Uterus (tissue), 2 donors: ENCODE measurements around the gene LMNA.

Experiments
- POLR2A ChIP-seq, 2 donors: fragments of 450-650 bp; IDR thresholded peaks; one replicate each; pipeline ENCODE4 v1.6.1; 2016; ENCODE audit warnings: antibody characterized with exemption in 2 of 2, mild to moderate bottlenecking in 1 of 2, moderate library complexity in 1 of 2
- TF ChIP-seq, protein P1 (sequence below), 4 experiments: fragments of 200-600 bp in 2 of 4; fragments of 450-650 bp in 2 of 4; sonication (generic) in 2 of 4; IDR thresholded peaks; one replicate each; pipeline ENCODE4 v1.5.1; 2016 to 2019; ENCODE audit warnings: antibody characterized with exemption in 4 of 4, mild to moderate bottlenecking in 2 of 4, moderate library complexity in 1 of 4

DNA sequence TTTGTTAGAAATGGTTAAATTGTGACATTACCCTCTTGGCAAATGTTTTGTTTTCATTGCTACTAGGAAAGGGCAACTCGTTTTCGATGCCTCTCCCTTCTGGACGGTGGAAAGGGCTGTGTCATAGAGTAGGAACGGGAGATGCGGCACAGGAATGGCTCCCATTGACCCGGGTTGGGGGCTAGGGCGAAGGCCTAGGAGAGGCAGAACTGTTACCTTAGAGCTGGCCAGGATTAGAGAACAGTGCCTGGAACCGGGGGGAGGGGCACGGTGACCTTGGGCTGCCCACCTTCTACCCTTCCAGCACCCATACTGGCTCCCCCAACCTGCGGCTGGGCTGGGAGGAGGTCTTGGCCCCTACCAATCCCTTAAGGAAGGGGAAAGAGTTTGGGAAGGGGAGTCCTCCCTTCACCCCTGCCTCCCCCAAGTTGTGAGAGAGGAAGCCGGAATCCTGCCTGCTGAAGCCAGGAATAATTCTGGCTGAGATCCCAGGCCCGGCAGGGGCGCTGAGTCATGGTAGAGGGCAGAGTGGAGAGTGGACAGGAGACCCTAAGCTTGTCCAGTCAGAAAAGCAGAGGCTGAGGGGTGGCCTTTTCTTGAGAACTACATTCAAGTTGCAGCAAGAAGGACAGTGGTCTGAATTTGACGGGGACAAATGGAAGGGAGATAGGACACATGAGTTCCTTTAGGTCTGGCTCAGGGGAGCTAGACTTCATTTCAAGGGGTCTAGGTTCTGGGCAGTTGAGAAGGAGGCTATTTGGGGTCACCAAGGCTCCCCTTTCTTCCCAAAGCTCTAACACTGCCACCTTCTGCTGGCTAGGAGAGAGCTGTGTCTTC lies 8.2 kb downstream of the LMNA start:
- TF ChIP-seq POLR2A (IDR thresholded peaks at IDR 0.05) = peak in 1 of 2 donors; percentile 40
- TF ChIP-seq, protein P1, sequence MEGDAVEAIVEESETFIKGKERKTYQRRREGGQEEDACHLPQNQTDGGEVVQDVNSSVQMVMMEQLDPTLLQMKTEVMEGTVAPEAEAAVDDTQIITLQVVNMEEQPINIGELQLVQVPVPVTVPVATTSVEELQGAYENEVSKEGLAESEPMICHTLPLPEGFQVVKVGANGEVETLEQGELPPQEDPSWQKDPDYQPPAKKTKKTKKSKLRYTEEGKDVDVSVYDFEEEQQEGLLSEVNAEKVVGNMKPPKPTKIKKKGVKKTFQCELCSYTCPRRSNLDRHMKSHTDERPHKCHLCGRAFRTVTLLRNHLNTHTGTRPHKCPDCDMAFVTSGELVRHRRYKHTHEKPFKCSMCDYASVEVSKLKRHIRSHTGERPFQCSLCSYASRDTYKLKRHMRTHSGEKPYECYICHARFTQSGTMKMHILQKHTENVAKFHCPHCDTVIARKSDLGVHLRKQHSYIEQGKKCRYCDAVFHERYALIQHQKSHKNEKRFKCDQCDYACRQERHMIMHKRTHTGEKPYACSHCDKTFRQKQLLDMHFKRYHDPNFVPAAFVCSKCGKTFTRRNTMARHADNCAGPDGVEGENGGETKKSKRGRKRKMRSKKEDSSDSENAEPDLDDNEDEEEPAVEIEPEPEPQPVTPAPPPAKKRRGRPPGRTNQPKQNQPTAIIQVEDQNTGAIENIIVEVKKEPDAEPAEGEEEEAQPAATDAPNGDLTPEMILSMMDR (IDR thresholded peaks at IDR 0.05) = no peak
